HG02870 (cell line): ENCODE data around the gene C16orf92.

Experiments
- ATAC-seq: cut with Tn5 transposase; IDR thresholded peaks from one replicate; pipeline ENCODE4 v1.9.1; 2021; ENCODE audit warnings: mild to moderate bottlenecking, moderate library complexity; ENCODE audit not compliant: unreplicated experiment

Gene C16orf92

GRCh38 chr16:30022887-30023286 lies at the start of gene C16orf92:
TSS of gene C16orf92 (plus strand) at chr16:30023198. CDS start at chr16:30023341, 143 bp downstream.
- no peak for ATAC-seq

GRCh38 chr16:29973384-29974246 lies 49.4 kb upstream of the C16orf92 start, which contains the start of gene TAOK2:
TSS of gene TAOK2 (plus strand) at chr16:29973868. CDS start at chr16:29977773, 3,905 bp downstream.
- peak; percentile 94 for ATAC-seq

GRCh38 chr16:29974291-29975133 lies 48.5 kb upstream of the C16orf92 start:
- no peak for ATAC-seq

GRCh38 chr16:29975134-29975538 lies 47.9 kb upstream of the C16orf92 start:
- no peak for ATAC-seq

- no peak for ATAC-seq
Observed at GRCh38 chr16:29975811-29976511, 47.0 kb upstream of the C16orf92 start.

GRCh38 chr16:29977063-29977825 lies 45.8 kb upstream of the C16orf92 start:
- ATAC-seq, result no peak

GRCh38 chr16:29978081-29978480 lies 44.9 kb upstream of the C16orf92 start:
- no peak for ATAC-seq

- no peak for ATAC-seq
Observed at GRCh38 chr16:29978564-29979270, 44.3 kb upstream of the C16orf92 start.

- no peak for ATAC-seq
Observed at GRCh38 chr16:29982560-29983419, 40.2 kb upstream of the C16orf92 start.

GRCh38 chr16:29983420-29984136 lies 39.4 kb upstream of the C16orf92 start:
- no peak for ATAC-seq

GRCh38 chr16:29984137-29984763 lies 38.7 kb upstream of the C16orf92 start:
- no peak for ATAC-seq

GRCh38 chr16:29984764-29985147 lies 38.2 kb upstream of the C16orf92 start:
- no peak for ATAC-seq

GRCh38 chr16:29985271-29985811 lies 37.7 kb upstream of the C16orf92 start:
- no peak for ATAC-seq

GRCh38 chr16:29986231-29986630 lies 36.8 kb upstream of the C16orf92 start:
- no peak for ATAC-seq

GRCh38 chr16:29986931-29987330 lies 36.1 kb upstream of the C16orf92 start:
- ATAC-seq, result no peak

- no peak for ATAC-seq
Observed at GRCh38 chr16:29987371-29988085, 35.5 kb upstream of the C16orf92 start.
